Fibroblast of mammary gland (primary cell): Measurements from ENCODE around the gene TBX19.

Experiments
- DNase-seq: peaks from one replicate; pipeline ENCODE4 v3.0.0-alpha.2; 2010; ENCODE audit warnings: low read depth
- H3K4me3 ChIP-seq: 2 replicates; pipeline ENCODE4 v1.5.1; 2011; ENCODE audit warnings: low read depth, mild to moderate bottlenecking, low read length, moderate library complexity; ENCODE audit not compliant: control insufficient read depth
- CTCF ChIP-seq: conservative IDR thresholded peaks from 2 replicates; pipeline ENCODE4 v1.5.1; 2011; ENCODE audit warnings: low read depth, low read length, inconsistent platforms; ENCODE audit not compliant: control insufficient read depth, insufficient read depth

Gene TBX19

GRCh38 chr1:168280296-168280927, at the start of gene TBX19:
Gene TBX19, plus strand, starts transcription at chr1:168280877. Its CDS starts 214 bp downstream, at chr1:168281091.
- no peak within 1 kb of the TSS for H3K4me3 ChIP-seq
- TF ChIP-seq CTCF = no peak
- DNase-seq = no peak

- peak; percentile 62 for DNase-seq
- TF ChIP-seq CTCF = peak; percentile 69
- no peak overlapping the region for H3K4me3 ChIP-seq
Observed at GRCh38 chr1:168234846-168235547, 45.7 kb upstream of the TBX19 start.

- DNase-seq = no peak
- no peak for TF ChIP-seq CTCF
- no peak overlapping the region for H3K4me3 ChIP-seq
Observed at GRCh38 chr1:168235548-168235885, 45.2 kb upstream of the TBX19 start.

- no peak overlapping the region for H3K4me3 ChIP-seq
- DNase-seq = no peak
- no peak for TF ChIP-seq CTCF
Observed at GRCh38 chr1:168235937-168236336, 44.7 kb upstream of the TBX19 start.

- TF ChIP-seq CTCF = no peak
- no peak overlapping the region for H3K4me3 ChIP-seq
- peak; percentile 69 for DNase-seq
Observed at GRCh38 chr1:168236836-168237611, 43.7 kb upstream of the TBX19 start.

- no peak for TF ChIP-seq CTCF
- no peak for DNase-seq
Observed at GRCh38 chr1:168243198-168243597, 37.5 kb upstream of the TBX19 start.

More at GRCh38 chr1:168243198-168243597, 37.5 kb upstream of the TBX19 start:
- no peak overlapping the region for H3K4me3 ChIP-seq
